ENCODE results near the gene GPX4. TPM values are rescaled to one million over a fixed set of nuclear protein-coding genes. Genes with fewer than 3 reads are reported as not detected.
A peak's percentile ranks its signal among the peaks of the same experiment; 100 is the strongest.

GPX4 gene
- total and polyA plus RNA-seq, 9 of the 15 experiments (the other 6 are each of a cell fraction or from before 2014, with no cell fraction given) = 61.4 to 661 (median 349) TPM

DNA sequence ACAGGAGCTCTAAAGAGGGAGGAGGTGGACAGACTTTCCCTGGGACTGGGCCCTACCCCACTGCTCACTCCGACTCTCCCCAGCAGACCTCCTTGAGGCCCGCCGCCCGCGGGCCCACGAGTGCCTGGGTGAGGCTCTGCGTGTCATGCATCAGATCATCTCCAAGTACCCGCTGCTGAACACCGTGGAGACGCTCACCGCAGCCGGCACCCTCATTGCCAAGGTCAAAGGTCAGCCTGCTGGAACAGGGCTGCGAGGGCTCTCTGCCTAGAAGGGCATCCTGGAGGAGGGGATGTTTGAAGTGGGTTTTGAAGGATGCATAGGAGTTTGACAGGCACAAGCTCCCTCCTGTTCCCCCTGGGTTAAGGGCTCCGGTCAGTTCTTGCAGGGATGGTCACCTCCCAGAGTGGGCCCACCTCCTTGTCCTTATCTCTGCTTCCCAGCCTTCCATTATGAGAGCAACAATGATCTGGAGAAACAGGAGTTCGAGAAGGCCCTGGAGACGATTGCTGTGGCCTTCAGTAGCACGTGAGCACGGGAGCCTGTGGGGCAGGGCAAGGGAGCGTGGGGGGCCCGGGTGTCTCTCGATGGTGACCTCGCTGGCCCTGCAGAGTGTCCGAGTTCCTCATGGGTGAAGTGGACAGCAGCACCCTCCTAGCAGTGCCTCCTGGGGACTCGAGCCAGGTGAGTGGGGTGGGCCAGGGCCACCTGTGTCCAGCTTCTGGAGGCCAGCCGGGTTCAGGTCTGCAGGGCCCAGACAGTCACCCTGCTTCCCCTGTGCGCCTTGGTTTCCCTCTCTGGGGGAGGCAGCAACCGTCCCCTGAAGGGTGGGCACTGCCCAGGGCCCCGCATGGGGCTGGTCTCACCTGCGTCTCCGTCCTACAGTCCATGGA lies 30.5 kb upstream of the GPX4 start:
- no peaks in the 10 kb centered on the region for H3K9me3 ChIP-seq (replicated peaks; ENCODE audit: control insufficient read depth, insufficient read depth, low read depth, low read length)
- DNase-seq (ENCODE audit: extremely low read depth in 1 of 4, low spot score in 3 of 4) (peak; percentile 58 to 85 (median 64)), ATAC-seq (peak; percentile 53), FAIRE-seq (peak; percentile 86)
- ChIA-PET POLR2A (interaction anchor here (0.7 to 0.8 kb wide), 3 partner anchors 8 to 202 kb away, joined by 3 to 4 read pairs (median 4); partner anchors contain the start of gene FAM174C), CTCF (ENCODE audit: low intra/inter-chr PET ratio) (no interaction called here)
- no peaks in the 10 kb centered on the region for H3K9me1 ChIP-seq (ENCODE audit: control insufficient read depth, insufficient read depth, low read length)
- peaks cover 32 to 72% of the 10 kb centered on the region in 2 experiments for H3K4me1 ChIP-seq (replicated peaks in 1 of 2; ENCODE audit: control insufficient read depth in 2 of 2, insufficient read depth in 2 of 2, low read length in 2 of 2)
- H3K4me2 ChIP-seq (ENCODE audit: insufficient read depth, low read length) = peak overlapping the region; percentile 34; the same call in 1 of the 2 replicates
- H3K27me3 ChIP-seq (ENCODE audit: control insufficient read depth in 2 of 2, insufficient read depth in 2 of 2, low read length in 2 of 2) = no peaks in the 10 kb centered on the region
- H3K9ac ChIP-seq (ENCODE audit: insufficient read depth in 1 of 2, low read depth in 2 of 2, low read length in 2 of 2) = peak overlapping the region in 1 of 2 experiments; percentile 89; a peak in 2 of 4 replicates
- intact Hi-C loops (cut with micrococcal nuclease) = no loop called here
- H3K27ac ChIP-seq (ENCODE audit: extremely low read depth, low read depth, low read length) = peak overlapping the region; percentile 5; the same call in 1 of the 3 replicates
- no peak overlapping the region for H3K4me3 ChIP-seq
- H2AFZ ChIP-seq (ENCODE audit: low read depth, low read length) = no peak overlapping the region
- no TSS peak for BruUV-seq (replicated peaks)
- no peaks in the 10 kb centered on the region for H3K79me2 ChIP-seq (ENCODE audit: control insufficient read depth, insufficient read depth, low read length)
- no peaks in the 10 kb centered on the region for H3K36me3 ChIP-seq (ENCODE audit: control insufficient read depth, insufficient read depth, low read length)
- 28% methylated on average over 26 of the region's 30 CpGs for WGBS (ENCODE audit: insufficient coverage, low coverage, missing lambda C conversion rate)
- H4K20me1 ChIP-seq (replicated peaks; ENCODE audit: control insufficient read depth, insufficient read depth, low read length) = 0 out of 2 replicates have a peak, but pooled peaks cover 3% of the 10 kb centered on the region
- in situ Hi-C loops (cut with MboI) = no loop called here
- TF ChIP-seq ZNF354B (CRISPR knock-in tag; IDR thresholded peaks at IDR 0.05) (no peak), NR4A1 (CRISPR knock-in tag; IDR thresholded peaks at IDR 0.05) (0 out of 2 replicates have a peak, but pooled peaks have one; percentile 8), NR4A1 (tag; IDR thresholded peaks at IDR 0.05) (no peak), ZNF445 (CRISPR knock-in tag; IDR thresholded peaks at IDR 0.05; ENCODE audit: low read depth) (no peak), ID3 (CRISPR knock-in tag; IDR thresholded peaks at IDR 0.05) (no peak), ID3 (tag; IDR thresholded peaks at IDR 0.05) (no peak), STAG1 (CRISPR knock-in tag; IDR thresholded peaks at IDR 0.05; ENCODE audit: borderline replicate concordance) (no peak), USF2 (CRISPR knock-in tag; IDR thresholded peaks at IDR 0.05) (peak; percentile 35; the same call in 1 of the 2 replicates), TCFL5 (CRISPR knock-in tag; conservative IDR thresholded peaks at IDR 0.05) (no peak), ZNF639 (CRISPR knock-in tag; conservative IDR thresholded peaks at IDR 0.05 in 1 of 2, IDR thresholded peaks at IDR 0.05 in 1 of 2) (no peak), RUNX1 (IDR thresholded peaks at IDR 0.05; ENCODE audit: low read depth) (0 out of 2 replicates have a peak, but pooled peaks have one; percentile 15), CCAR2 (IDR thresholded peaks at IDR 0.05; ENCODE audit: low read depth, low read length) (no peak), ZNF184 (CRISPR knock-in tag; IDR thresholded peaks at IDR 0.05) (no peak)
- TF ChIP-seq, protein P1, sequence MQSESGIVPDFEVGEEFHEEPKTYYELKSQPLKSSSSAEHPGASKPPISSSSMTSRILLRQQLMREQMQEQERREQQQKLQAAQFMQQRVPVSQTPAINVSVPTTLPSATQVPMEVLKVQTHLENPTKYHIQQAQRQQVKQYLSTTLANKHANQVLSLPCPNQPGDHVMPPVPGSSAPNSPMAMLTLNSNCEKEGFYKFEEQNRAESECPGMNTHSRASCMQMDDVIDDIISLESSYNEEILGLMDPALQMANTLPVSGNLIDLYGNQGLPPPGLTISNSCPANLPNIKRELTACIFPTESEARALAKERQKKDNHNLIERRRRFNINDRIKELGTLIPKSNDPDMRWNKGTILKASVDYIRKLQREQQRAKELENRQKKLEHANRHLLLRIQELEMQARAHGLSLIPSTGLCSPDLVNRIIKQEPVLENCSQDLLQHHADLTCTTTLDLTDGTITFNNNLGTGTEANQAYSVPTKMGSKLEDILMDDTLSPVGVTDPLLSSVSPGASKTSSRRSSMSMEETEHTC (IDR thresholded peaks at IDR 0.05) = peak; percentile 35; the same call in 1 of the 2 replicates
- TF ChIP-seq, protein P2, sequence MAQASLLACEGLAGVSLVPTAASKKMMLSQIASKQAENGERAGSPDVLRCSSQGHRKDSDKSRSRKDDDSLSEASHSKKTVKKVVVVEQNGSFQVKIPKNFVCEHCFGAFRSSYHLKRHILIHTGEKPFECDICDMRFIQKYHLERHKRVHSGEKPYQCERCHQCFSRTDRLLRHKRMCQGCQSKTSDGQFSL (CRISPR knock-in tag; IDR thresholded peaks at IDR 0.05) = peak; percentile 20; the same call in 1 of the 2 replicates
- TF ChIP-seq, protein P2 (tag; IDR thresholded peaks at IDR 0.05) = no peak
